Chondrocyte (in vitro differentiated cells): ENCODE measurements around the gene NR1H3. TPM values are rescaled to one million over a fixed set of nuclear protein-coding genes. Genes with fewer than 3 reads are reported as not detected.
A peak's percentile ranks its signal among the peaks of the same experiment; 100 is the strongest.
"Not testable (repeated sequence)": the region's sequence is repeated elsewhere in the genome, so short reads cannot be mapped to it uniquely, and the experiment has no call there.

Source experiments
- DNase-seq: peaks from one replicate; pipeline ENCODE4 v3.0.0; 2021; ENCODE audit warnings: mixed read lengths, low spot score
- H3K27ac Mint-ChIP-seq: one replicate; pipeline ENCODE4 v1.8.0; 2021; ENCODE audit warnings: mild to moderate bottlenecking, moderate library complexity, mixed read lengths; ENCODE audit not compliant: unreplicated experiment
- H3K27me3 Mint-ChIP-seq: 2 replicates; pipeline ENCODE4 v1.8.0; 2021; ENCODE audit warnings: low read depth, mixed read lengths
- H3K36me3 Mint-ChIP-seq: 2 replicates; pipeline ENCODE4 v1.8.0; 2021; ENCODE audit warnings: low read depth, mixed read lengths
- H3K4me1 Mint-ChIP-seq: 2 replicates; pipeline ENCODE4 v1.8.0; 2021; ENCODE audit warnings: low read depth, mild to moderate bottlenecking, mixed read lengths
- H3K4me3 Mint-ChIP-seq: one replicate; pipeline ENCODE4 v1.8.0; 2021; ENCODE audit warnings: mild to moderate bottlenecking, moderate library complexity, mixed read lengths; ENCODE audit not compliant: unreplicated experiment
- H3K9me3 Mint-ChIP-seq: 2 replicates; pipeline ENCODE4 v1.8.0; 2021; ENCODE audit warnings: low read depth, mixed read lengths
- CTCF ChIP-seq: fragments of 200-600 bp; sonication (generic); IDR thresholded peaks from 2 replicates; pipeline ENCODE4 v1.5.0; 2021; ENCODE audit warnings: antibody characterized with exemption, mild to moderate bottlenecking, moderate library complexity
- total RNA-seq: library from RNA; stranded (reverse); gene quantifications from 3 replicates; pipeline ENCODE4 v1.2.1, GENCODE V29; 2021

Gene NR1H3
- total RNA-seq, 1 donor from 2014 or later = 3.2 TPM

- DNase-seq = no peak
- Mint-ChIP-seq H3K27me3 (no peaks in the 10 kb centered on the region), H3K27ac (peak overlapping the region; percentile 17), H3K36me3 (peaks cover 40% of the 10 kb centered on the region), H3K4me1 (peaks cover 17% of the 10 kb centered on the region), H3K4me3 (no peak overlapping the region), H3K9me3 (peaks cover 15% of the 10 kb centered on the region)
- TF ChIP-seq CTCF = no peak
These were observed 48.1 kb downstream of the NR1H3 start for GRCh38 chr11:47305734-47306483.

- Mint-ChIP-seq H3K9me3 (peaks cover 15% of the 10 kb centered on the region), H3K27ac (no peak overlapping the region), H3K4me3 (no peak overlapping the region), H3K36me3 (peaks cover 43% of the 10 kb centered on the region), H3K27me3 (no peaks in the 10 kb centered on the region), H3K4me1 (peaks cover 17% of the 10 kb centered on the region)
- DNase-seq = no peak
- TF ChIP-seq CTCF = no peak
These were observed 48.7 kb downstream of the NR1H3 start for GRCh38 chr11:47306484-47306844.

GRCh38 chr11:47308050-47308823 is 50.4 kb downstream of the NR1H3 start:
- no peak overlapping the region for H3K4me3 Mint-ChIP-seq
- H3K9me3 Mint-ChIP-seq = peaks cover 3% of the 10 kb centered on the region
- peaks cover 31% of the 10 kb centered on the region for H3K36me3 Mint-ChIP-seq
- no peak for DNase-seq
- no peak overlapping the region for H3K27ac Mint-ChIP-seq
- H3K4me1 Mint-ChIP-seq = peaks cover 17% of the 10 kb centered on the region
- TF ChIP-seq CTCF = no peak
- H3K27me3 Mint-ChIP-seq = no peaks in the 10 kb centered on the region

- no peak for TF ChIP-seq CTCF
- Mint-ChIP-seq H3K4me3 (no peak overlapping the region), H3K36me3 (peaks cover 20% of the 10 kb centered on the region), H3K27me3 (no peaks in the 10 kb centered on the region), H3K4me1 (no peaks in the 10 kb centered on the region), H3K27ac (no peak overlapping the region), H3K9me3 (no peaks in the 10 kb centered on the region)
- no peak for DNase-seq
These were observed 57.2 kb downstream of the NR1H3 start for GRCh38 chr11:47314992-47315391.

- H3K9me3 Mint-ChIP-seq, H3K4me3 Mint-ChIP-seq, DNase-seq, H3K27me3 Mint-ChIP-seq, H3K27ac Mint-ChIP-seq, H3K4me1 Mint-ChIP-seq: not testable (repeated sequence)
- peaks cover 15% of the 10 kb centered on the region for H3K36me3 Mint-ChIP-seq
These were observed 58.7 kb downstream of the NR1H3 start for GRCh38 chr11:47316501-47316900.
